Measurements from ENCODE around the gene OR2A7.
"Not testable (repeated sequence)": the region's sequence is repeated elsewhere in the genome, so short reads cannot be mapped to it uniquely, and the experiment has no call there.

OR2A7 gene

DNA sequence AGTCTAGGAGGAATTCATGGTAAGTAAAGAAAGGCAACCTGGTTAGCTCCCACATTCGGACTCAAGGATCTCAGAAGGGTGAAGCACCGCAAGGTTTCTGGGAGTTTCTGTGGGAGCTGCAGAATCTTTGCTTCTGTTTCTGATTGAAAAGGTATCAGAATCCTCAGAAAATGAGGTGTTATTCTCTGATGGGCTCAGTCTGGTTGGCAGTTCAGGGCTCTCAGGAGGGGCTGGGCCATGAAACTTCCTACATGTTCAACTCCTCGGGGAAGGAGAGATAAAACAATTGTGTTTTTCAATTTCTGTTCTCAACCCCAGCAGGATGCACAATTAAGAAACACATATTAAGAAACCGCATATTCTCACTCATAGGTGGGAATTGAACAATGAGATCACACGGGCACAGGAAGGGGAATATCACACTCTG is 9.1 kb downstream of the OR2A7 start:
- DNase-seq (ENCODE audit: low read depth in 2 of 2) = no peak

DNA sequence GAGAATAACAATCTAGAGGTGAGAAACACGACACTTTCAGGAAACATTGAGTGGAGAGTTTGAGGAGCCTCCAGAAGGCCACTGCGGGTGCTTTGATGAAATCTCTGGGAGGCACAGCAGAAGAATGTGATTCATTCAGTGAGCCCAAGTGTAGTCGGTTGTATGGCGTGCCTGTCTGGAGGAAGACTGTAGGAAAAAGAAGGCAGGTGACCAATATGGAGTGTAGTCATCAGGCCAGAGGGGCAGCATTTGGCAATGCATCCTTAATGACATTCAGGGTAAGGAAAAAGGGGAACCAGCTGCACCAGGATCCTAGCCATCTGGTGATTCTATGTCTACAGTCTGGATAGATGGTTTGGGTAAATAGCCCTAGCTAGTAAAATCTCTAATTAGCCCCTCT is 12.3 kb downstream of the OR2A7 start:
- DNase-seq (ENCODE audit: low read depth in 2 of 2) = not testable (repeated sequence)

DNA sequence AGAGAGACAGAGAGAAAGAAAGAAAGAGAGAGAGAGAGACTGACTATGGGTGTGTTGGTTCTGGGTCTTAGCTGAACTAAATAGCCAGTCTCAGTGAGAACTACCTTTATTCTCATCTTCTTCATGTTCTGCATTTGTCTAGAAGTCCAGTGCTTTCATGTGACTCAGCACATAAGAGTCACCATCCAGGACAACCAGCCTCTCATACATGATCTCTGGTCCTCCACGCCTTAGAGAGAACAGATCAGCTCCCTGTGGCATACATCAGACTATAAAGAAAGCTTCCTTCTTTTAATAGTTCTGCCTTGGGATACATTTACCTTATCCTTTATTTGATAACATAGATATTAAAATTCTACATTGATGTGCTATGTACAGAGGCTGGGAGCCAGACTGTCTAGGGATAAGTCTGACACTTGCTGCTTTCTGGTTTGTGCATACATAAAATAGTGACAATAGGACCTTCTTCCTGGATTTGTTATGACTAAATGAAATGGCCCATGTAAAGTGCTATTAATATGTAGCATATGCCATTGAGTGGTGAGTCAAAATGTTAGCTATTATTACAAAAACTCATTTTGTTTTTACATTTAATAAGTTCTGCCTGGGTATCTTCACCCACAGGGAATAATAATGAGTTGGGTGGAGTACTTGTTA is 16.8 kb downstream of the OR2A7 start:
- not testable (repeated sequence) for DNase-seq (ENCODE audit: low read depth in 2 of 2)

DNA sequence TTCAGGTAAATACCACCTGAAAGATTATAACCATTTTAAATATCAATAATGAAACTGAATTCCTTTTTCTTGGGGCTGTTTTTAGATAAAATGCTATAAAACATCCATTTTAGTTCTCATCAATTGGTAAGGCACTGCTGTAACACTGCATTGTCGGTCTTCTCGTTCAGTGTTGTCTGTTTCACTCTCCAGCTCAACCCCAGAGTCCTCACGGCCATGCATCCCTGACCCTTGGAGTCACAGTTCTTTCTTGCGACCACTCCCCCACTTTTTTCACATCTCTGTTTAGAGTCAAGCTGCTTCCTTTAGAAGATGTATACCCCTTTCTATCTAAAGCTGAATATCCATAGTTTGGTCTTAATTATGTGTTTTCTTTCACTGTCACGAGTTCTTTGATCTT is 17.6 kb downstream of the OR2A7 start:
- DNase-seq (ENCODE audit: low read depth in 2 of 2) = not testable (repeated sequence)

DNA sequence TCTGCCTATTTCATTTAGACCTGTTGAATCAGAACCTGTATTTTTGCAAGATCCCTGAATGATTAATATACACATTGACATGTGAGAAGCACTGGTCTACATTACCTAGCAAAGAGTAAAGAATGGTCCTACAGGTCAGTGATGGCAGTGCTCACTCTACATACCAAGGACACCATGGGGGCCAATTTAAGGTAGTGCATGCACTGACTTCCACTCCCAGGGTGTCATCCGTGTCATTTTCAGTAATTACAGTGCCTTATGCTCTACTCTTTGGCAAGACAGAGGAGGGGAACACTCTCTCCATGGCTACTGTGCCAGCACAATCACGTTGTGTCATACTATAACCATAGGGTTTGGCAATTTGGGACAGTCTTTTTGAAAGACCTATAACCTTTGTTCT is 19.2 kb downstream of the OR2A7 start:
- DNase-seq (ENCODE audit: low read depth in 2 of 2) = not testable (repeated sequence)

DNA sequence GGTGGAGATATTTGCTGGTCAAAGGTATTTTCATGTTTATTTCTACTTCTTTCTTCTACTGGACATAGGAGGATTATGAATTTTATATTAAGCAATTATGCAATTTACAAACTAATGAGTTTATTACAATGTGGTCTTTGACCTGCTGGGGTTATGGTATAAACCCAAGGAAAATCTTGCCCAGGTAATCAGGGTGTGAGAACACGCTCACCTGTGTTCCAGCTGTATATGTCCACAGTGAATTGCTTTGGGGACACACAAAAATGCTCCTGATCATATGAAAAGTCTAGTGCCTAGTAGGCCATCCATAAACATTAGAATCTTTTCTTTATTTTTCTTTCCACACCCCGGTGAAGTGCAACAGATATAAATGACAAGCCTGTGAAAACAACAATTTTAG is 25.2 kb downstream of the OR2A7 start, which contains the start of gene OR2A42:
OR2A42 (minus strand) TSS at position 241 of the 400 bp plus-strand sequence. CDS start 6,762 bp downstream, outside the sequence.
- not testable (repeated sequence) for DNase-seq (ENCODE audit: low read depth in 2 of 2)

DNA sequence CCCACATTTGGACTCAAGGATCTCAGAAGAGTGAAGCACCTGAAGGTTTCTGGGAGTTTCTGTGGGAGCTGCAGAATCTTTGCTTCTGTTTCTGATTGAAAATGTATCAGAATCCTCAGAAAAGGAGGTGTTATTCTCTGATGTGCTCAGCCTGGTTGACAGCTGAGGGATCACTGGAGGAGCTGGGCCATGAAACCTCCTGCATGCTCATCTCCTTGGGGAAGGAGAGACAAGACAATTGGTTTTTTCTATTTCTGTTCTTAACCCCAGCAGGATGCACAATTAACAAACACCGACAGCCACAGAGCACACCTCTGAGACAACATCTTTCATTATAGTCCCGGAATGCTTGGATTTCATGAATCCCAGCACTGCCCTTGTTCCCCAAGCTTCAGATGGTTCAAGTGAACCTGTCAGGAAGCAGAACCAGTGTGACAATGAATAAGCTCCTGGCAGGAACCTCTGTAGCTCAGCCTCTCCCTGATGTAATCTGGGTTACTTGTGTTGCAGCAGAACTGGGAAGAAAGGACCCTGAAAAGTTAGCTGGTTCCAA is 26.0 kb downstream of the OR2A7 start:
- DNase-seq (ENCODE audit: low read depth in 2 of 2) = not testable (repeated sequence)

DNA sequence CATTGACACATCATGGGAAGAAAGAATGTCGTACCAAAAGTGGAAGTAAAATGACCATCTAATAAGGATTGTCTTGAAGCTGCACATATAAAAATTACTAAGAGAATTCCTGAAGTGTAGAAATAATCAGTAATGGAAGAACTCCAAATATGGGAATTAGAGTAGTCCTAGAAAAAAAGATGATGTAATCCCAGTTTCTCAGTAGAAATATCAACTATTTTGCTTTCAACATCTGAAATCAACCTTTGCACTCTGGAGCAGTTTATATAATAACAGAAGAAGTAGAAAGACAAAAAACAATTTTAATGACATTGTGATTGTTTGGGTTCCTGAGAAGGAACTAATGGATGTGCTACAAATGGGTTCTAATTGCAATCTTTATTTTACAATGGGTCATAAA is 31.6 kb downstream of the OR2A7 start:
- not testable (repeated sequence) for DNase-seq (ENCODE audit: low read depth in 2 of 2)

DNA sequence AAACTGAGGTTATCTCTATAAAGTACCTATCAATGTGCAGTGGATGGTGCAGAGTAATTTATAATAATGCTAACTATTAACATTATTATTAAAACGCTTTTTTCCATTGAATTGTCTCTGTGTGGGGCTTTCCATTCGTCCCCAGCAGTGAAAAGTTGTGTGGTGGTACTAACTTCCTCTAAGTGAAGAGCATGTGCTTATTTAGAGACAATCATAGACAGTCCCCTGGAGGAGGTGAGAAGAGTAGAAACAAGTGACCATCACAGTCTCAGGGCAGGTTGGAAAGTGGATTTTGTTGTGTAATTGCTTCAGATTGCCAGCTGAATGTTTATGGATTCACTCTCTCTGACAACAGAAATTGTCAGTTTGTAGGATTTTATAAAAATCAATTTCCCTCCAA is 33.6 kb downstream of the OR2A7 start:
- DNase-seq (ENCODE audit: low read depth in 2 of 2) = not testable (repeated sequence)

DNA sequence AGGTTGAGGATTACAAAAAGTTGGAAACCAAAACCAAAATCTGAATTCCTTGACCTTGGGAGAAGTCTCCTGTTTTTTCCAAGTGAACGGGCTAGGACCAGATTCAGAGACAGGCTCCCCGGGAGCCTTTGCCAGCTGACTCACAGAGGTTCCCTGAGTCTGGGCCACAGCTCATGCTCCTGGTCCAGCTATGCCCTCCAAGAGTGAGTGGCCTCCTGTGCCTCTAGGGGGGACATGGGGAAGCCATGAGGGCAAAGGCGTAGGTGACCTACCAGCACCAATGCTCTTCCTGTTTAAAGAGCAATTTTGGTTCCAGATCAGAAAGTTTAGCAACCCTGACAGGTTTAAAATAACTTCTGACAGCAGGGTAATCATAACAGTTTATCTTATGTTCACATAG is 35.8 kb downstream of the OR2A7 start:
- DNase-seq (ENCODE audit: low read depth in 2 of 2) = not testable (repeated sequence)

DNA sequence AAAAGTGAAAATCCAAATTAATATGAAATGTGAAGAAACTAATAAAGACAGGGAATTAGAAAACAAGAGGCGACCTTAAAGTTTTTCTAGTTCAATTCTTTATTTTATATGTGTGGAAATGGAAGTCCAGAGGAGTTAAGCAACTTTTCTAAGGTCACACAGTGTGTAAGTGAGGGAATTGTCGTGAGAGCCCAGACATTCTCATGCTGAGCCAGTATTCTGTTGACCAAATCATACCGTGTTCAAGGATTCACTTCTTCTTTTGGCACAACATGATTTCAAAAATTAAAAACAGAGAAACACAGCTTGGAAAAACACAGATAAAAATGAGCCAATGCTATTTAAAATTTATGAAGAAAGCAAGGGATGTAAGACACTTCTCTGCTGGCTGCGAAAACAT is 37.7 kb downstream of the OR2A7 start:
- not testable (repeated sequence) for DNase-seq (ENCODE audit: low read depth in 2 of 2)

DNA sequence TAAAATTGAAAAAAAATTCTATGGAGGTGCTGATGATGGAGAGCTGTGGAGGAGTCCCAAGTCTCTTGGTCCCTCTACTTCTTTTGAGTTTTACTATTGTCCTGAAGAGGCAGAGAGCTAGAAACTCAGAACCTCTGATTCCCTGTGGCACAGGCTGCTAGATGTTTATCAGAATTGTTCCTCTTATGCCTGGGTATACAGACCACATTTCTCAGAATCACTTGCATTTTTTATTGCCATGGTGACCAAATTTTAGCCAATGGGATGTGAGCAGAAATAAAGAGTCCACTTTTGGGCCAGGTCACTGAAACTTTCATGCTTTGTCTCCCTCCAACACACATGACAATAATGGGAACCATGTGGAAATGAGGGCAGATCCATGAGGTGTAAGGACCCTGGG is 40.9 kb downstream of the OR2A7 start:
- DNase-seq (ENCODE audit: low read depth in 2 of 2) = not testable (repeated sequence)

DNA sequence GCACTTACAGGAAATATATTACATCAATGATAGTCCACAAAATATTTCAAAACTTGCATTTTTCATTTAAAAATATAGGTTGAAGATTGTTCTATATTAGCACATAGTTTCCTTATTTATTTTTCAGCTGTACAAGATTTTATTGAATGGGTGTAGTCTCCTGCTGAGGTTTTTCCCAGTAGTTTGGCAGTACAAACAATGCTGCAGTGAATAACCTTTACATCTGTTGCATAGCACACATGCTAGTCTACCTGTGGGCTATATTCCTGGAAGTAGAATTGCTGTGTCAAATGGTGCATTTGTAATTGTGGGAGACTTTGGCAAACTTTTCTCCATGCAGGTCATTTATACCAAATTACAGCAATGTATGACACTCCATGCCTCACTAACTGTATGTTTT is 44.1 kb downstream of the OR2A7 start:
- DNase-seq (ENCODE audit: low read depth in 2 of 2) = not testable (repeated sequence)

DNA sequence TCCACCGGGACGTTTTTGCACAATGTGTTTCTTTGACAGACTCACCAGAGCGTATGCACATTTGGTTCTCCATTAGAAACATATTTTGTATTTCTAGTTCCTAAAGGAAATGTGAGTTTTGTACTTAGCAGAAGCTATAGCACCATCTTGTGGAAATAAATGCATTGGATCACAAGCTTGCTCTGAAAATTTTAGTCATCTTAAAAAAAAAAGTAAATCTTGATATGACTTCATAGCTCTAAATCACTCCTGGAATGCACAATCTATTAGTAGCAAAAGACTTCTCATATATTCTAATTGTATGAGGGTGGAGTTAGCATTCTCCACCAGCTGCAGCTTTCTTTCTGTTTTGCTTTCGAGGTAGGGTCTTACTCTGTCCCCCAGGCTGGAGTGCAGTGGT is 45.4 kb downstream of the OR2A7 start:
- DNase-seq (ENCODE audit: low read depth in 2 of 2) = not testable (repeated sequence)

DNA sequence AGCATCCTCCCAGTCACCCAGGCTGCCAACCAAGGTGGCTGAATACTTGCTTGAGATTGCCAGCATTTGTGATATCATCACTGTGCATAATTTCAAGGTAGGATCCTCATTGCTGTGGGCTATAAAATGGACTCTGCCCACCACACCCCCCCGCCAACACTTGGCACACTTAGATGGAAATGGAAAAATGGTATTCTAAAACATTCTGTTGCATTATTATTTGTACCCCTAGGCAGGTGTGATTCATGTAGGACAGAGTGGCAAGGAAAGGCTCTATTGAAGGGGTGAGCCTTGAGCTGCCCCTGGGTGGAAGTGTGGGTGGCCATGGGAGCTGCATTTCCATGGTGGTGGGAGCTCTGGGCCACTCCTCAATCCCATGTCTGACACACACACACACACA is 46.0 kb downstream of the OR2A7 start:
- not testable (repeated sequence) for DNase-seq (ENCODE audit: low read depth in 2 of 2)

DNA sequence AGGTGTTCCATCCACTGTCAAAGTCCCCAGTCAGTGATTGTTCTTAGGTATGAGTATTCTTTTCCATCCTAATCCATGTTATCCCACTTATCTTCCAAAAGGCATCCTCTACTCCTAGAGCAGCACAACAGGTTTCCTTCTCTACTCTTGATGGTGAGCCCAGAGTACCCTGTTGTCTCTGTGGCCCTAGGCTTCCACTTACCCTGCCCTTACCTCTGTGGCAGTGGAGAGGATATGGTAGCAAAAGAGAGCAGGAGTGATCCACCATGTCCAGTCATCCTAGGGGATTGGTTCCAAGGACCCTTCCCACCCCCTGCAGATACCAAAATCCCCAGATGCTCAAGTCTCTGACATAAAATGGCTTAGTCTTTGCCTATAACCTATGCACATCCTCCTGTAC is 47.4 kb downstream of the OR2A7 start:
- not testable (repeated sequence) for DNase-seq (ENCODE audit: low read depth in 2 of 2)

Measured in fibroblast of skin of left quadriceps (primary cell).